ENCODE measurements around the gene ATXN2. TPM values are rescaled to one million over a fixed set of nuclear protein-coding genes. Genes with fewer than 3 reads are reported as not detected.
A peak's percentile ranks its signal among the peaks of the same experiment; 100 is the strongest.

Gene ATXN2
- total and polyA plus RNA-seq, 9 of the 15 experiments (the other 6 are each of a cell fraction or from before 2014, with no cell fraction given), result 16.8 to 67.8 (median 29.3) TPM

- TF ChIP-seq BCL6 (CRISPR knock-in tag; IDR thresholded peaks at IDR 0.05) (no peak), ARNT (IDR thresholded peaks at IDR 0.05) (no peak), E2F3 (CRISPR knock-in tag; IDR thresholded peaks at IDR 0.05) (peak; percentile 73), FUS (optimal IDR thresholded peaks at IDR 0.05; ENCODE audit: low read depth, low read length) (no peak), GATAD2B (IDR thresholded peaks at IDR 0.05; ENCODE audit: borderline replicate concordance) (peak; percentile 84; the same call in 1 of the 2 replicates), ZNF318 (IDR thresholded peaks at IDR 0.05; ENCODE audit: borderline replicate concordance in 1 of 2, low read depth in 1 of 2) (no peak), ZNF644 (tag; IDR thresholded peaks at IDR 0.05; ENCODE audit: low read depth) (no peak), TCF15 (CRISPR knock-in tag; IDR thresholded peaks at IDR 0.05) (no peak), ZNF277 (CRISPR knock-in tag; IDR thresholded peaks at IDR 0.05; ENCODE audit: borderline replicate concordance) (no peak), ZNF717 (CRISPR knock-in tag; IDR thresholded peaks at IDR 0.05) (no peak), ZNF133 (CRISPR knock-in tag; IDR thresholded peaks at IDR 0.05) (no peak), ZC3H11A (IDR thresholded peaks at IDR 0.05; ENCODE audit: low read depth, low read length) (no peak), VEZF1 (CRISPR knock-in tag; IDR thresholded peaks at IDR 0.05) (peak; percentile 98), RB1 (IDR thresholded peaks at IDR 0.05; ENCODE audit: low read depth) (peak; percentile 14; the same call in 1 of the 2 replicates), SUPT5H (IDR thresholded peaks at IDR 0.05) (no peak), PRPF4 (IDR thresholded peaks at IDR 0.05; ENCODE audit: insufficient read depth, low read depth, low read length, poor library complexity, severe bottlenecking) (no peak), POLR2G (IDR thresholded peaks at IDR 0.05; ENCODE audit: low read depth, low read length) (peak; percentile 53)
Measured at GRCh38 chr12:111598637-111599452, at the start of gene ATXN2 (continued).

Measured in K562 (cell line).